Upper lobe of left lung (tissue), 4 donors: ENCODE results near the gene TOPAZ1.

ENCODE experiments used
- EP300 ChIP-seq, 4 donors: sonication (generic); formaldehyde crosslinking; IDR thresholded peaks; one replicate each; pipeline ENCODE4 v1.5.1; 2017; ENCODE audit warnings: antibody characterized with exemption in 4 of 4, control low read depth in 2 of 4
- POLR2A ChIP-seq, 4 donors: fragments of 450-650 bp; IDR thresholded peaks; one replicate each; pipeline ENCODE4 v1.5.1; 2016 to 2017; ENCODE audit warnings: antibody characterized with exemption in 4 of 4, mild to moderate bottlenecking in 2 of 4
- POLR2AphosphoS5 ChIP-seq, 2 donors: sonication (generic); formaldehyde crosslinking; IDR thresholded peaks; one replicate each; pipeline ENCODE4 v1.5.1; 2017; ENCODE audit warnings: antibody characterized with exemption in 2 of 2
- TF ChIP-seq, protein P1 (sequence below), 6 experiments: fragments of 450-650 bp in 4 of 6; fragments of 200-600 bp in 2 of 6; sonication (generic) in 2 of 6; IDR thresholded peaks; one replicate each; pipeline ENCODE4 v1.5.1; 2016 to 2019; ENCODE audit warnings: antibody characterized with exemption in 6 of 6

DNA sequence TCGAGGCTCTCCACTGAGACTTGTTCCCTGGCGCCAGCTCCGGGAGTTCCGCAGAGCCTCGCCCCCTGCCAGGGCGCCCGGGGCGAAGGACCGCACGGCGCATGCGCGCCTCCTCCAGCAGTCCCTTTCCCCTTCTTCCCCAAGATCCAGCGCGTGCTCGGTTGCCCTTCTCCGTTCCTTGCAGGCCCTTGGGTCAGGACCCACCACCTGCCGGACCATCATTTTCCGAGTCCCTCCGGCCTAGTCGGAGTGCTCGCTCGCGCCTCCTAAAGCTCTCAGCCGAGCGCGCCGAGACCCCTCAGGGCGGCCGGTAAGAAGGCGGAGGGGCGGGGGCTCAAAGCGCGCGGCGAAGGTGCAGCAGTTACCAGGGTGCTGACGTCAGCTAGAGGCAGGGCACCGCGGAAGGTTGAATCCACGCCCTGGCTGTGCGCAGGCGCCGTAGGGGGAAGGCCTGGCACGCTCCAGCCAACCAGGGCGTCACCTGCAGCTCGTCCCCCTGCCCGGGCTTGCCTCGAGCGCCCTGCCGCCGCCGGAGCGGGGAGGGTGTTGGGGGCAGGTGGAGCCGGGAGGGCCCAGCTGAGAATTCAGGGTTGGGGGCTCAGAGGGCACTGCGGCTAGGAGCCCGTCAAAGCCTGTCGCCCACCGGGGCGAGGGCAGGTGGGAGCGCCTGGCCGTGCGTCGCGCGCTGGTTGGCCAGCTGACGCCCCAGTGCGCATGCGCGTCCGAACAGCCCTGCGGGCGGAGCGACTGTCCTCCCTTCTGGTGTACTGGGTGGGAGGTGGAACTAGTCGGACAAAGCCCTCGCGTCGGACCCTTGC lies 96.5 kb downstream of the TOPAZ1 start, which contains the start of gene TCAIM:
- TF ChIP-seq POLR2A (IDR thresholded peaks at IDR 0.05) (peak in 3 of 4 donors; percentile 75 to 94 (median 90)), POLR2AphosphoS5 (IDR thresholded peaks at IDR 0.05) (peak; percentile 93 to 97), EP300 (IDR thresholded peaks at IDR 0.05) (peak in 1 of 4 donors; percentile 4)
- TF ChIP-seq, protein P1, sequence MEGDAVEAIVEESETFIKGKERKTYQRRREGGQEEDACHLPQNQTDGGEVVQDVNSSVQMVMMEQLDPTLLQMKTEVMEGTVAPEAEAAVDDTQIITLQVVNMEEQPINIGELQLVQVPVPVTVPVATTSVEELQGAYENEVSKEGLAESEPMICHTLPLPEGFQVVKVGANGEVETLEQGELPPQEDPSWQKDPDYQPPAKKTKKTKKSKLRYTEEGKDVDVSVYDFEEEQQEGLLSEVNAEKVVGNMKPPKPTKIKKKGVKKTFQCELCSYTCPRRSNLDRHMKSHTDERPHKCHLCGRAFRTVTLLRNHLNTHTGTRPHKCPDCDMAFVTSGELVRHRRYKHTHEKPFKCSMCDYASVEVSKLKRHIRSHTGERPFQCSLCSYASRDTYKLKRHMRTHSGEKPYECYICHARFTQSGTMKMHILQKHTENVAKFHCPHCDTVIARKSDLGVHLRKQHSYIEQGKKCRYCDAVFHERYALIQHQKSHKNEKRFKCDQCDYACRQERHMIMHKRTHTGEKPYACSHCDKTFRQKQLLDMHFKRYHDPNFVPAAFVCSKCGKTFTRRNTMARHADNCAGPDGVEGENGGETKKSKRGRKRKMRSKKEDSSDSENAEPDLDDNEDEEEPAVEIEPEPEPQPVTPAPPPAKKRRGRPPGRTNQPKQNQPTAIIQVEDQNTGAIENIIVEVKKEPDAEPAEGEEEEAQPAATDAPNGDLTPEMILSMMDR (IDR thresholded peaks at IDR 0.05): peak in 2 of 6 experiments; percentile 11 to 29
